Motor neuron (in vitro differentiated cells): ENCODE results near the gene IL1RN. TPM values are rescaled to one million over a fixed set of nuclear protein-coding genes. Genes with fewer than 3 reads are reported as not detected.

ENCODE experiments used
- ATAC-seq, 8 experiments: fragments of 200-7000 bp; cut with Tn5 transposase; replicated peaks in 6 of 8; 2 replicates each; pipeline ENCODE4 v1.8.0; 2021; ENCODE audit warnings: mild to moderate bottlenecking in 8 of 8, moderate library complexity in 8 of 8
- H3K27ac ChIP-seq, 2 donors: fragments of 250-450 bp; sonication (Bioruptor Pico); 2 replicates each; pipeline ENCODE4 v1.9.0; 2021; ENCODE audit warnings: antibody characterized with exemption in 2 of 2, mild to moderate bottlenecking in 2 of 2, moderate library complexity in 1 of 2
- H3K4me1 ChIP-seq, 2 donors: fragments of 250-450 bp; sonication (Bioruptor Pico); replicated peaks in 1 of 2; 2 replicates each; pipeline ENCODE4 v1.6.1; 2021; ENCODE audit warnings: antibody characterized with exemption in 2 of 2, mild to moderate bottlenecking in 2 of 2, moderate library complexity in 1 of 2
- H3K4me3 ChIP-seq, 5 donors: fragments of 250-450 bp; sonication (Bioruptor Pico); 2 replicates each; pipeline ENCODE4 v1.9.0; 2021; ENCODE audit warnings: antibody characterized with exemption in 5 of 5, mild to moderate bottlenecking in 5 of 5, moderate library complexity in 4 of 5
- WGBS, 10 experiments: fragments of 450-650 bp; shearing (Covaris generic); methylation state at CpG; one replicate each; pipeline ENCODE4 v1.0.0; 2022; 5-methylcytosine and 5-hydroxymethylcytosine counted together
- in situ Hi-C, 9 experiments: fragments of 400-800 bp; cut with MboI; loops; one replicate each; pipeline ENCODE4 v1.15.0; 2021; ENCODE audit warnings: low sequenced_read_pairs in 9 of 9, low pct_unique_long_range_greater_than_20kb in 2 of 9; ENCODE audit not compliant: unreplicated experiment in 9 of 9
- total RNA-seq, 8 experiments: library from RNA; unstranded; fragments of 300-600 nt; gene quantifications; 2 replicates each; pipeline versions ENCODE4 v1.2.3 to v1.2.4, GENCODE V29; 2022

Gene IL1RN
- total RNA-seq, 8 experiments from 2014 or later: 0.21 to 1.3 (median 0.69) TPM; not detected in 4

- peaks cover 9 to 10% of the 10 kb centered on the region in 2 donors for H3K4me1 ChIP-seq
- no peak overlapping the region for H3K4me3 ChIP-seq
- ATAC-seq: peak; percentile 24 to 90 (median 54)
- H3K27ac ChIP-seq: no peak overlapping the region
- WGBS, 10 experiments: 0 to 100% (median 60%) methylated on average over 1 of the region's 12 CpGs; no CpG with 5 or more reads in 3 of the 10 experiments
- in situ Hi-C loops: no loop called here
Observed at GRCh38 chr2:113167115-113167932, 39.9 kb downstream of the IL1RN start.

GRCh38 chr2:113167962-113168340 is 40.6 kb downstream of the IL1RN start:
- in situ Hi-C loops: no loop called here

GRCh38 chr2:113169002-113169530 is 41.7 kb downstream of the IL1RN start:
- no peak overlapping the region for H3K27ac ChIP-seq
- in situ Hi-C loops: no loop called here
- ATAC-seq: no peak
- H3K4me3 ChIP-seq: no peak overlapping the region
- H3K4me1 ChIP-seq: peaks cover 9 to 10% of the 10 kb centered on the region in 2 donors
- 79 to 100% (median 90%) methylated on average over 1 to 7 of the region's 8 CpGs for WGBS, 10 experiments

More at GRCh38 chr2:113167962-113168340, 40.6 kb downstream of the IL1RN start:
- WGBS, 10 experiments: 67 to 100% (median 83%) methylated on average over 1 of the region's 6 CpGs; no CpG with 5 or more reads in 2 of the 10 experiments
- H3K27ac ChIP-seq: no peak overlapping the region
- peaks cover 9 to 10% of the 10 kb centered on the region in 2 donors for H3K4me1 ChIP-seq
- no peak for ATAC-seq
- H3K4me3 ChIP-seq: no peak overlapping the region

- no peak for ATAC-seq
- Histone ChIP-seq H3K4me1 (peaks cover 9 to 15% of the 10 kb centered on the region in 2 donors), H3K4me3 (no peak overlapping the region), H3K27ac (no peak overlapping the region)
- in situ Hi-C loops: no loop called here
- WGBS, 10 experiments: 0 to 100% (median 90%) methylated on average over 1 to 2 of the region's 3 CpGs; no CpG with 5 or more reads in 1 of the 10 experiments
Observed at GRCh38 chr2:113169586-113169985, 42.2 kb downstream of the IL1RN start.

- H3K4me3 ChIP-seq: no peak overlapping the region
- H3K4me1 ChIP-seq: peaks cover 10 to 14% of the 10 kb centered on the region in 2 donors
- no peak overlapping the region for H3K27ac ChIP-seq
- in situ Hi-C loops: no loop called here
- no peak for ATAC-seq
- 83 to 100% (median 93%) methylated on average over 1 to 5 of the region's 8 CpGs; no CpG with 5 or more reads in 1 of the 10 experiments for WGBS, 10 experiments
Observed at GRCh38 chr2:113171334-113172075, 44.1 kb downstream of the IL1RN start.

GRCh38 chr2:113172721-113173541 is 45.5 kb downstream of the IL1RN start:
- no peak overlapping the region for H3K4me3 ChIP-seq
- 41 to 96% (median 86%) methylated on average over 2 to 11 of the region's 16 CpGs; no CpG with 5 or more reads in 3 of the 10 experiments for WGBS, 10 experiments
- ATAC-seq: no peak
- no peak overlapping the region for H3K27ac ChIP-seq
- in situ Hi-C loops: no loop called here
- peaks cover 10 to 14% of the 10 kb centered on the region in 2 donors for H3K4me1 ChIP-seq

- Histone ChIP-seq H3K4me1 (peaks cover 10 to 14% of the 10 kb centered on the region in 2 donors), H3K4me3 (no peak within 1 kb of the TSS), H3K27ac (no peak within 1 kb of the TSS)
- in situ Hi-C loops: no loop called here
- no peak for ATAC-seq
- whole genome bisulfite sequencing, 10 experiments: 80 to 100% (median 80%) methylated on average over 1 to 3 of the region's 14 CpGs; no CpG with 5 or more reads in 7 of the 10 experiments
Observed at GRCh38 chr2:113173542-113174375, 46.4 kb downstream of the IL1RN start, which contains the start of gene PSD4. Gene PSD4, plus strand, starts transcription at chr2:113173971. Its CDS starts 8,486 bp downstream, at chr2:113182457.

- H3K27ac ChIP-seq: no peak overlapping the region
- in situ Hi-C loops: no loop called here
- H3K4me1 ChIP-seq: peaks cover 10 to 14% of the 10 kb centered on the region in 2 donors
- 80% methylated on average over 1 of the region's 3 CpGs; no CpG with 5 or more reads in 9 of the 10 experiments for WGBS, 10 experiments
- no peak for ATAC-seq
- H3K4me3 ChIP-seq: no peak overlapping the region
Observed at GRCh38 chr2:113174376-113174750, 47.0 kb downstream of the IL1RN start.

- H3K4me3 ChIP-seq: no peak overlapping the region
Observed at GRCh38 chr2:113175042-113175628, 47.7 kb downstream of the IL1RN start.

GRCh38 chr2:113175736-113176695 is 48.6 kb downstream of the IL1RN start:
- in situ Hi-C loops: no loop called here
- Histone ChIP-seq H3K4me3 (no peak overlapping the region), H3K4me1 (peaks cover 10 to 14% of the 10 kb centered on the region in 2 donors), H3K27ac (no peak overlapping the region)
- no peak for ATAC-seq
- 62 to 100% (median 92%) methylated on average over 1 to 6 of the region's 11 CpGs; no CpG with 5 or more reads in 4 of the 10 experiments for WGBS, 10 experiments

More at GRCh38 chr2:113175042-113175628, 47.7 kb downstream of the IL1RN start:
- in situ Hi-C loops: no loop called here
- ATAC-seq: peak in 7 of 8 experiments; percentile 47 to 93 (median 89)
- Histone ChIP-seq H3K27ac (no peak overlapping the region), H3K4me1 (peaks cover 10 to 14% of the 10 kb centered on the region in 2 donors)
- WGBS, 10 experiments: 24 to 90% (median 57%) methylated on average over 1 to 4 of the region's 8 CpGs; no CpG with 5 or more reads in 4 of the 10 experiments
